Muscle of leg (tissue), 11 donors: ENCODE results near the gene CMSS1. TPM values are rescaled to one million over a fixed set of nuclear protein-coding genes. Genes with fewer than 3 reads are reported as not detected.
A peak's percentile ranks its signal among the peaks of the same experiment; 100 is the strongest.

ENCODE experiments used
- DNase-seq: peaks from one replicate; pipeline ENCODE4 v3.0.0; 2013
- H3K27ac ChIP-seq: one replicate; pipeline ENCODE4 v1.5.1; 2013; ENCODE audit warnings: mild to moderate bottlenecking, low read length, control low read depth
- H3K27me3 ChIP-seq: one replicate; pipeline ENCODE4 v1.6.1; 2013; ENCODE audit warnings: low read length; ENCODE audit not compliant: control insufficient read depth, insufficient read depth
- H3K36me3 ChIP-seq: one replicate; pipeline ENCODE4 v1.6.1; 2013; ENCODE audit warnings: low read length; ENCODE audit not compliant: control insufficient read depth, insufficient read depth
- H3K4me1 ChIP-seq: one replicate; pipeline ENCODE4 v1.6.1; 2013; ENCODE audit warnings: low read length; ENCODE audit not compliant: control insufficient read depth, insufficient read depth
- H3K4me3 ChIP-seq: one replicate; pipeline ENCODE4 v1.5.1; 2013; ENCODE audit warnings: low read length, control low read depth
- H3K9me3 ChIP-seq: replicated peaks from 2 replicates; pipeline ENCODE4 v1.6.1; 2013; ENCODE audit warnings: low read depth, low read length; ENCODE audit not compliant: control insufficient read depth
- WGBS: methylation state at CpG from one replicate; pipeline ENCODE4 v1.1.5; 2013; ENCODE audit warnings: missing lambda C conversion rate; ENCODE audit not compliant: insufficient coverage; 5-methylcytosine and 5-hydroxymethylcytosine counted together
- polyA plus RNA-seq, 8 donors: library from polyadenylated mRNA; unstranded; fragments of 120-200 nt; gene quantifications; one replicate each; pipeline versions ENCODE4 v1.2.1 to v1.2.3, GENCODE V29; 2013; ENCODE audit warnings: inconsistent platforms in 1 of 8, low replicate concordance in 1 of 8; ENCODE audit not compliant: insufficient read length in 8 of 8, insufficient read depth in 1 of 8
- total RNA-seq: library from RNA; stranded (reverse); fragments of 120-200 nt; gene quantifications from one replicate; pipeline ENCODE4 v1.2.4, GENCODE V29; 2013

CMSS1 gene
- total and polyA plus RNA-seq, 9 donors, result 23.8 to 35.0 (median 29.0) TPM

DNA sequence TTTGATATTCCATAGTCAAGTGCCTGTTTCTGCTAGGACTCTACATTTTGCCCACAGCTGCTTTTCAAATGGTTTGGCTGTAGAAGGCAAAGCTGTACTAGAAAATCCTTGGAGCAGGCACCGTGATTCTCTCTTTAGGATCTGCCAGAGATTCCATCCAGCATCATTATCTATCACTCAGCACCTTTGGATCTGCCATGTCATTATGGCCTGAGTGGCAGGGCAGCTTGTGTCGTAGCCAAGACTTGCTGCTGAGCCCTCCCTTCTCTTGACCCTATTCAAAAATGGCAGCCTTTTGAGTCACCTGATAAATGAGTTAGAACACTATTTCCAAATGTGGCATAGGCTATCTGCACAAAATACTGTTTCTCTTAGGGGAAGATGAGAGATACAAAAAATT, 8.1 kb upstream of the CMSS1 start:
- Histone ChIP-seq H3K27ac (no peak overlapping the region), H3K36me3 (no peaks in the 10 kb centered on the region), H3K4me3 (no peak overlapping the region), H3K9me3 (peaks cover 11% of the 10 kb centered on the region), H3K4me1 (no peaks in the 10 kb centered on the region), H3K27me3 (no peaks in the 10 kb centered on the region)
- WGBS, result 82% methylated on average over 2 of the region's 2 CpGs
- no peak for DNase-seq

DNA sequence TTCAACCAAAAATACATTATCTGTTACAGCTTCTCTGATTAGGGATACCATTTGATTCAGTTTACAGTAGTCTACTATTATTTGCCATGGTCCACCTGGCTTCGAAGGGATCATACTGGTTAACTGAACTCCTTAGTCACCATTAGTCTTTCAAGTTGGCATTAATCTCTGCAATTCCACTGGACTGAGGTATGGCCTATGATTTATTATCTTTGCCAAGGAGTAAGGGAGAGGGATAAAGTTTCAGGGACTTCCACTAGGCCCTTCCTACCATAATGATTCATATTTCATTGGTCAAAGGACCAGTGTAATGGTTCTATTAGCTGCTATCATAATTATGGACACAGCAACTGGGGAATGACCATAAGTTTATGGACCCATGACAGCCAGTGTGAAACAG, 7.3 kb upstream of the CMSS1 start:
- no peaks in the 10 kb centered on the region for H3K36me3 ChIP-seq
- peaks cover 3% of the 10 kb centered on the region for H3K9me3 ChIP-seq
- no peaks in the 10 kb centered on the region for H3K27me3 ChIP-seq
- H3K4me1 ChIP-seq, result no peaks in the 10 kb centered on the region
- no peak overlapping the region for H3K27ac ChIP-seq
- WGBS, result no CpG with 5 or more reads among the region's 1 CpG
- H3K4me3 ChIP-seq, result no peak overlapping the region
- no peak for DNase-seq

DNA sequence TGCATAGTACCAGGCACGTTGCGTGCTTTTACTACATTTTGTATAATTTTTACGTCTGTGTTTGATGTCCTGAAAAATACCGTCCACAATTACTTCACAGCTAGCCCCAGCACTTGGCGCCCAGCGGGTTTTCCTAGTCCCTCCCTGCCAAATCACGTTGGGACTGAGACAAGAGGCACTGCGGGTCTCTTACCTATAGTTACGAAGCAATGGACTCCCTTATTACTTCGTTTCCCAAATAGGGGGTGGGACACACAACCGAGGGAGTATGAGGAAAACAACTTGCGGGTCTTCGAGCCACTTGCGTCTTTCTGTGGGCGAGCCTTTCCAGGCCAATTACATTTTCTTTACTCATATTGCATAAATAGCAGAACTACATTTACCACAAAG, 620 bp upstream of the CMSS1 start:
- DNase-seq, result peak; percentile 62
- no peaks in the 10 kb centered on the region for H3K36me3 ChIP-seq
- no peaks in the 10 kb centered on the region for H3K9me3 ChIP-seq
- H3K27me3 ChIP-seq, result no peaks in the 10 kb centered on the region
- peaks cover 3% of the 10 kb centered on the region for H3K4me1 ChIP-seq
- peak overlapping the region; percentile 90 for H3K27ac ChIP-seq
- H3K4me3 ChIP-seq, result peak overlapping the region; percentile 82
- 0% methylated on average over 9 of the region's 15 CpGs for WGBS

DNA sequence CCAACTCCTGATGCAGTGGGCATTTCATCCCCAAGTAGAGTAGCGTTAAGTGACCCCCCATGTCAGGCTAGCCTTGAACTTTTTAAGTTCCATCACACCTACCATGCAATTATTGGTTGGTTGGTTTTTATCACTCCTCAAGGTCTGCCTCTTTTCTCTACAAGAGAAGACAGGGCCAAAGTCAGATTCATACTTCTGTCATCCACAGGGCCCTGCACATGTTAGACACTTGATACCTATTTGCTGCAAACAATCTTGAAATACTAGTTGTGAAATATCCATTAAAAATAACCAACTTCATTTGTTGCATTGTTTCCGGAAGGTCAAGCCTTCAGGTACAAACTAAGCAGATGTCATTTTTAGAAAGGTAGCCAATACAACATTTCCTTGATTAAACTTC, 1.2 kb downstream of the CMSS1 start:
- Histone ChIP-seq H3K9me3 (no peaks in the 10 kb centered on the region), H3K27ac (no peak overlapping the region)
- WGBS, result no CpG with 5 or more reads among the region's 2 CpGs

DNA sequence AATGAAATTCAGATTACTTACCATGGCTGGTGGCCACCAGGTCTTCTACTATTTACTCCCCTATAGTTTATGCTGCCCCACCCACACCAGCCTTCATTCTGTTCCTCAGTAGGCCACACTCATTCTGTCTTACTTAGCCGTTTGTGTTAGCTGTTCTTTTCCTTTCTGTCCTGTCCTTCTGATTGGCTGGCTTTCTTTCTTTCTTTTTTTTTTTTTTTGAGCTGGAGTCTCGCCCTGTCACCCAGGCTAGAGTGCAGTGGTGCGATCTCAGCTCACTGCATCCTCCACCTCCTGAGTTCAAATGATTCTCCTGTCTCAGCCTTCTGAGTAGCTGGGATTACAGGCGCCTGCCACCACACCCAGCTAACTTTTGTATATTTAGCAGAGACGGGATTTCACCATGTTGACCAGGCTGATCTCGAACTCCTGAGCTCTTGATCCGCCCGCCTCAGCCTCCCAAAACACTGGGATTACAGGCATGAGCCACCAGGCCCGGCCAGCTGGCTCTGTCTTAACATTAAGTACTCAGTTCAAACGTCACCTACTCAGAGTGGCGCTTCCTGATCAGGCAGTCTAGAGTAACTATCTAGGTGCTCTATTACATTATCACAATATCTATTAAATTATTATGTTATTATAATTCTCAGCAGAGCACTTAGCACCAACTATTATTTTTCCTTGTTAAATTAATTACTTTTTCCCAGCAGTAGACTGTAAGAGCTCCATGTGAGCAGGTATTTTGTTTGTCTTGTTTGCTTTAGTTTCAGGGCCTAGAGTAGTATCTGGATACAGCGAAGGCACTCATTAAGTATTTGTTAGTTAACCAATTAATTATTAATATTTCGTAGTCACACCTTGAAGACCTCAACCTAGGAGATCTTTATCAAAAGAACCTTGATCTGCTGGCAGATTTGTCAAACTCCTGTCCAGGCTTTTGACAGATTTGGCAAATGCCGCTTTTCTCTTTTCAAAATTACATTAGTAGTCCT, 6.4 kb downstream of the CMSS1 start:
- no peak overlapping the region for H3K27ac ChIP-seq
- no peak for DNase-seq
- no peak overlapping the region for H3K4me3 ChIP-seq
- H3K9me3 ChIP-seq, result no peaks in the 10 kb centered on the region
- peaks cover 3% of the 10 kb centered on the region for H3K36me3 ChIP-seq
- H3K4me1 ChIP-seq, result no peaks in the 10 kb centered on the region
- no peaks in the 10 kb centered on the region for H3K27me3 ChIP-seq
- WGBS, result 74% methylated on average over 7 of the region's 14 CpGs

More for the DNA sequence above, 1.2 kb downstream of the CMSS1 start:
- Histone ChIP-seq H3K27me3 (no peaks in the 10 kb centered on the region), H3K4me3 (no peak overlapping the region), H3K36me3 (no peaks in the 10 kb centered on the region), H3K4me1 (peaks cover 3% of the 10 kb centered on the region)
- no peak for DNase-seq

DNA sequence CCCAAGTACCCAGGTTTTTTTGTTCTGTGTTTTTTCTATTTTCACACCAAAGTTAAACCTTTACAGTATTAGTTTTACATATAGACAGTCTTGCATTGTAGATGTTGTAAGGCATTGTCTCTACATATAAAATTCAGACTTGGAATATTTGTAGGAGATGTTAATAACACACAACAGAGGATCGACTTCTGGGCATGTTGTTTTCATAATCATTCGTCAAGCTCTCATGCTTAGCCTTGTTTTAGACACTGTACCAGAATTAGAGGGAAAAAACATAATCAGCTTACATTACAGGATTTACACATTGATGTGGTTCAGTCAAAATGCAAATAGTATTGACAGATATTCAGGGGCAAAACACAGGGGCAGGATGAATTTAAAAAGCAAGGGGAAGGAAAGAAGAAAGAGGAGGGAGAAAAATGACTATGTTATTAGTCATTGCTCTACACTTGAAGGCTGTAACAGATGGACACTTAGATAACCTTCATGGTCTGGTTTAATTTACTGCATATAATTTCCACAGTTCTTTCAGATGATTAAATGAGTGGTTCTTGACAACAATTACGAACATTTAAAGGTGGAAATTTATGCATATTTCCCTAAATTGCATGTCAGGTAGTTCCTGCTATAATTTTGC, 7.5 kb downstream of the CMSS1 start:
- H3K27me3 ChIP-seq, result no peaks in the 10 kb centered on the region
- DNase-seq, result no peak
- no peak overlapping the region for H3K27ac ChIP-seq
- H3K4me3 ChIP-seq, result no peak overlapping the region
- WGBS, result no CpG with 5 or more reads among the region's 3 CpGs
- H3K4me1 ChIP-seq, result no peaks in the 10 kb centered on the region
- H3K36me3 ChIP-seq, result peaks cover 5% of the 10 kb centered on the region
- no peaks in the 10 kb centered on the region for H3K9me3 ChIP-seq

DNA sequence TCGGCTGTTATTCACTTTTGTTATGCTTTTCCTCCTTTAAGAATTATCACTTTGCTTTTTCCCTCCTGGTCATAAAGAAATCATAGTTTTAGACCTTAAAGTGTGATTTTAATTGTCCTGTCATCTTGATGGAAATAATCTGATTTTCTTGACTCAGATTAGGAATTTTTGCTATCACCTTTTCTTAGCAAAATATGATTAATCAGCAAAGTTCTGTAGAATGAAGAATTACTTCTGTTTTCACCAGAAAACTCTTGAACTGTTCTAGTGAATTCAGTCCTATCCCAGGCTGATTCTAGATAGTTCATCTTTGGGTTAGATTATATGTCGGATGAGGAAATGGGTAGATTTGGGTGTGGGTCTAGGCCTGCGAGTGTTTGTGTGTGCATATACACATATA, 12.2 kb downstream of the CMSS1 start:
- peaks cover 7% of the 10 kb centered on the region for H3K36me3 ChIP-seq
- DNase-seq, result no peak
- no CpG with 5 or more reads among the region's 3 CpGs for WGBS

DNA sequence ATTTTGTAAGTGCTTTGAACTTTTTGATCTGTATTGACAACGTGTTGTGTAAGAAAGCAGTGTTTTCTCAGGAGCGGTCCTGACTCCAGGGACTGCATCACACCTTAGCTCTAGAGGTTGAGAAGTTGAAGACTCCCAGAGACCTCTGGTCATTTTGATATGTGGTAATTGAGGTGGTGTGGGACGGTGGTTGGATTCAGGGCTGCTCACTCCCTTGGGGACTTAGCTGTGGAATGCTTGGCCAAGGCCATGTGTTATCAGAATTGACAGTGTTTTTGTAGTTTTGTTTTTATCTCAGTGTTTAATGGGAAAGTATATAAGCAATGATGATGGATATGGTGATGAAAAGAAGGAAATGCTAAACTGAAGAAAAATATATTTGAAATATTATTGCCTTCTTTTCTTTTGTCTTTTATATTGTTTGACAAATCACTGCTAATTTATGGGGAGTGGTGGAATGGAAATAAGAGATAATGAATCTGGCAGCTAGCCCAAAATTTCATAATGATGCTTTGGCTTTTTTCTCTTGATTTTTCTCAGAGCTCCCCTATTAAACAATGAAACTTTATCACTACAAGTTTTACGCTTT, 16.0 kb downstream of the CMSS1 start:
- H3K9me3 ChIP-seq, result no peaks in the 10 kb centered on the region
- no peaks in the 10 kb centered on the region for H3K4me1 ChIP-seq
- H3K27me3 ChIP-seq, result no peaks in the 10 kb centered on the region
- H3K4me3 ChIP-seq, result no peak overlapping the region
- H3K36me3 ChIP-seq, result peaks cover 4% of the 10 kb centered on the region
- 40% methylated on average over 1 of the region's 4 CpGs for whole genome bisulfite sequencing
- DNase-seq, result peak; percentile 58
- H3K27ac ChIP-seq, result no peak overlapping the region

More for the DNA sequence above, 12.2 kb downstream of the CMSS1 start:
- Histone ChIP-seq H3K9me3 (no peaks in the 10 kb centered on the region), H3K27ac (no peak overlapping the region), H3K27me3 (no peaks in the 10 kb centered on the region), H3K4me3 (no peak overlapping the region), H3K4me1 (no peaks in the 10 kb centered on the region)

DNA sequence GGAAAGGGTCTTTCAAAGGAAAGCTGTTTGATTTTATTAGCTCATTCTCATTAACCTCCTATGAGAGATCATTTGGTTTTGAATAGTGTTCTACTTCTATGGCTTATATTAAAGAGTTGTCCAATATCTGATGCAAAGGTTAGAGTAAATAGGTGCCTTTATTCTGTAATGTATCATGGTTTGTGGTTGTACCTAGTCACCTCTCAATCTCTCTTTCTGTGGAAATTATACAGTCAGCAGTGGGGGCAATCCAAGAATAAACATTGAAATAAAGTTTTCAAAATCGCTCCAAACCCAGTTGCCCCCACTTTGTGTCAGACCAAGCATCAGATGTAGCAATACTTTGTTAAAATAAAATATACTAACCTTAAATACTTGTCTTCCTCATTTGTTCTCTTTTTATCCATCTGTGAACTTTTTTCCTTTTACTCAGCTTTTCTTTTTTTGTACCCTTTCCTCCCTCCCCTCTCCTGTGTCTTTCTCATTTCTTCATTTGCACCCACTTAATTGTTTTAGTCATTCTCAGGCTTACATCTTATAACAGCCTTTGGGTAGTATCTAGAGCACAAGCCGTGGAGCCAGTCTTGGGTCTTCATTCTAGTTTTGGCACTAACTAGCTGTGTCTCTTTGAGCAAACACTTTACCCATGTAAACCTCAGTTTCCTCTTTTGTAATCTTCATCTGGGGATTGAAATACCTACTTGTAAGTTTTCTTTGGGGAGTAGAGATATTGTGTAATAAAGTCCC, 16.7 kb downstream of the CMSS1 start:
- Histone ChIP-seq H3K4me3 (no peak overlapping the region), H3K4me1 (no peaks in the 10 kb centered on the region), H3K36me3 (peaks cover 4% of the 10 kb centered on the region), H3K9me3 (no peaks in the 10 kb centered on the region), H3K27ac (no peak overlapping the region), H3K27me3 (no peaks in the 10 kb centered on the region)
- no CpG with 5 or more reads among the region's 2 CpGs for WGBS
- DNase-seq, result no peak
